ENCODE measurements around the gene IL11RA.

- no peak for TF ChIP-seq POLR2AphosphoS5 (IDR thresholded peaks at IDR 0.05; ENCODE audit: low read depth, low read length)
- TF ChIP-seq POLR2A (IDR thresholded peaks at IDR 0.05; ENCODE audit: low read depth, low read length) = no peak
- no peak for TF ChIP-seq TAF1 (IDR thresholded peaks at IDR 0.05; ENCODE audit: borderline replicate concordance, low read depth, low read length)
Observed at GRCh38 chr9:34629491-34629808, 22.5 kb upstream of the IL11RA start.
